GM18951 (cell line): Measurements from ENCODE around the gene SSNA1.

Source experiments
- POLR2A ChIP-seq: IDR thresholded peaks from 4 replicates; pipeline ENCODE4 v1.6.1; 2011; ENCODE audit warnings: mild to moderate bottlenecking; ENCODE audit not compliant: insufficient read length, insufficient read depth; ENCODE audit errors: extremely low read depth
- in situ Hi-C: fragments of 300-500 bp; cut with MboI; formaldehyde crosslinking; loops from one replicate; pipeline ENCODE4 v1.12.0; 2022; ENCODE audit warnings: low sequenced_read_pairs, mixed read lengths, inconsistent platforms; ENCODE audit not compliant: unreplicated experiment

SSNA1 gene

DNA sequence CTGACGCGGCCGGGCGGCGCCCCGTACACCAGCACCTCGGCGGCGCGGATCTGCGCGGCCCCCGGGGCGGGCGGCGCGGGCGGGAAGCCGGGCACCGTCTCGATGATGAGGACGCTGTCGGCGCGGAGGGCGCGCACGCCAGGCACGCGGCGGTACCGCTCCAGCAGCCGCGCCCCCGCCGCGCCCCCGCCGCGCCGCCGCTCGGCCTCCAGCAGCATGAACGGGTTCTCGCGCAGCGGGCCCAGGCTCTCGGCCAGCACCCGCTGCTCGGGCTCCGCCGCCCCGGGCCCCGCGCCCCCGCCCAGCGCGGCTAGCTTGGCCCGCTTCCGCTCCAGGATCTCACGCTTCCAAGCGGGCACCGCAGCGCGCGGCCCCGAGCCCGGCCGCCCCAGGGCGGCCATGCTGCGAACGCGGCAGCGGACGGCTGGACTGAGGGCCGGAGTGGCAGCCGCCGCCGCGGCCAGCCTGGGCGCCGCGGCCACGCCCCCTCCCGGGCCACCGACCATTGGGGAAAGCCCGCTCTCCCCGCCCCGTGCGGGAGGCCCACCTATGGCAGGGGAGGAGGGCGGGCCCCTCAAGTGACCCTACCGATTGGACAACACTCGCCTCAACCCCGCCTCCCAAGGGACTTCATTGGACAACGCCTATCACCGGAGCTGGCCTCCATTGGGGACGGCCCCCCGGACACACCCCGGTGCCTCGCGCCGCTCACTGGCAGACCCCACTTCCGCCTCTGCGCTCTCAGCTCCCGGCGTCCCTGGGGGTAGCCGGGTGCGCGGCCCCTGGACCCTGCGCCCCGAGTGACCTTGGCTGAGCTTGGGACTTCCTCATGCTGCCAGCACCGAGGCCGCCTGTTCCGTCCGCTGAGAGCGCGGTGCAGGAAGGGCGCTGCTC, 12.1 kb downstream of the SSNA1 start, which contains the start of gene TPRN:
TPRN (minus strand) TSS at position 431 of the 894 bp plus-strand sequence; CDS start at position 401, 30 bp downstream.
- TF ChIP-seq POLR2A, result peak; percentile 97
- in situ Hi-C loops, result no loop called here

- TF ChIP-seq POLR2A, result no peak
- in situ Hi-C loops, result no loop called here
Measured at GRCh38 chr9:137201205-137201868, 12.9 kb downstream of the SSNA1 start.

GRCh38 chr9:137202966-137203365, 14.5 kb downstream of the SSNA1 start:
- in situ Hi-C loops, result no loop called here
- no peak for TF ChIP-seq POLR2A

- in situ Hi-C loops, result no loop called here
- no peak for TF ChIP-seq POLR2A
Measured at GRCh38 chr9:137204731-137205125, 16.3 kb downstream of the SSNA1 start.

- peak; percentile 93 for TF ChIP-seq POLR2A
- in situ Hi-C loops, result no loop called here
Measured at GRCh38 chr9:137205126-137206069, 16.9 kb downstream of the SSNA1 start, which contains the start of the genes NDOR1 and TMEM203. NDOR1 (plus strand) TSS chr9:137205700; CDS start chr9:137205778, 78 bp downstream. TMEM203 (minus strand) TSS chr9:137205648; CDS start chr9:137205414, 234 bp downstream.

DNA sequence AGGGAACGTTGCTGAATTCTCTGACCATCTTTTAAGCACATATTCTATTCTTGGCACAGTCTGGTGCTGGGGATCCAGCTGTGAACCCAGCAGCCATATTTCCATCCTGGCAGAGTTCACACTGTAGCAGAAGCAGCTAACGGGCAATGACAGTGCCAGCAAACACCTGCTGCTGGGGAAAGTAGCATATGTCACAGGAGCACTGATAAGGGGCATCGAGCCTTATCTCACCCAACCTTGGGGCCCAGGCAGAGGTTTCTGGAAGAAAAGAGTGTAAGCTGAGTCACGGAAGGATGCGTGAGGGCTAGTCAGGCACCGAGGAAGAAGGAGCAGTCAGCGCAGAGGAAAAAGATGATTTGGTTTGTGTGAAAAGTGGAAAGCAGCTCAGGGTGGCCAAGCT, 18.1 kb downstream of the SSNA1 start:
- in situ Hi-C loops, result no loop called here
- TF ChIP-seq POLR2A, result no peak

DNA sequence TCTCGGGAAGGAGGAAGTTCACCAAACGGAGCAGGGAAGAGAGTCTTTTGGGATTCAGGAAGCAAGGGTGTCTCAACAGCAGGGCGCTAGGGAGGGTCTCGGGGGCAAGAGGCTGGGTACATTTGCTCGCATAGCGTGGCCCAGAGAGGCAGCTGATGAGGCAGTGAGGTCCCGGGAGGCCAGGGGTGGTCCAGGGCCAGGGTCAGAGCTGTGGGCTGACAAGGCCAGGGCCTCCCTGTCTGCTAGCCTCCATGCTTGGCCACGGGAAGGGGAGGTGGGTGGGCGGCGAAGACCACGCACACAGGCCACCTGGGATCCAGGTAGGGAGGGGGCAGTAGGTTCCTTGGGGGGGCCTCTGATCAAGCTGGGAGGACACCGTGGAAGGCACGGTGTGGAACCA, 23.1 kb downstream of the SSNA1 start:
- in situ Hi-C loops, result no loop called here

DNA sequence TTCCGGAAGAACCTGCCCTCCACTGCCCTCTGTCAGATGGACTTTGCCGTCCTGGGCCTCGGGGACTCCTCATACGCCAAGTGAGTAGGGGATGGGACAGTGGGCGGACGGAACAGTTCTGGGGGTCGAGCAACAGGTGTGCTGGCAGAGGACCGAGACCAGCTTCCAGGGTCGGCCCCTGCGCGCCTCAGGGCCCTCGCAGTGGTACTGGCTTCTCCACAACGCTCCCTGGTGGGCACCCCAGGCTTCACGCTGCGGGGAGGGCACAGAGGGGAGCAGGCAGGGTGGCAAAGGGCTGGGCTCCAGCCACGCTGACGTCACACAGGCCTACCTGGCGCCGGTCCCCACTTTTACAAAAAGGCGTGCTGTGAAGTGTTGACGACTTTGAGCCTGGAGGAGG, 24.0 kb downstream of the SSNA1 start:
- TF ChIP-seq POLR2A, result no peak
- in situ Hi-C loops, result no loop called here

More for the DNA sequence above, 23.1 kb downstream of the SSNA1 start:
- no peak for TF ChIP-seq POLR2A

DNA sequence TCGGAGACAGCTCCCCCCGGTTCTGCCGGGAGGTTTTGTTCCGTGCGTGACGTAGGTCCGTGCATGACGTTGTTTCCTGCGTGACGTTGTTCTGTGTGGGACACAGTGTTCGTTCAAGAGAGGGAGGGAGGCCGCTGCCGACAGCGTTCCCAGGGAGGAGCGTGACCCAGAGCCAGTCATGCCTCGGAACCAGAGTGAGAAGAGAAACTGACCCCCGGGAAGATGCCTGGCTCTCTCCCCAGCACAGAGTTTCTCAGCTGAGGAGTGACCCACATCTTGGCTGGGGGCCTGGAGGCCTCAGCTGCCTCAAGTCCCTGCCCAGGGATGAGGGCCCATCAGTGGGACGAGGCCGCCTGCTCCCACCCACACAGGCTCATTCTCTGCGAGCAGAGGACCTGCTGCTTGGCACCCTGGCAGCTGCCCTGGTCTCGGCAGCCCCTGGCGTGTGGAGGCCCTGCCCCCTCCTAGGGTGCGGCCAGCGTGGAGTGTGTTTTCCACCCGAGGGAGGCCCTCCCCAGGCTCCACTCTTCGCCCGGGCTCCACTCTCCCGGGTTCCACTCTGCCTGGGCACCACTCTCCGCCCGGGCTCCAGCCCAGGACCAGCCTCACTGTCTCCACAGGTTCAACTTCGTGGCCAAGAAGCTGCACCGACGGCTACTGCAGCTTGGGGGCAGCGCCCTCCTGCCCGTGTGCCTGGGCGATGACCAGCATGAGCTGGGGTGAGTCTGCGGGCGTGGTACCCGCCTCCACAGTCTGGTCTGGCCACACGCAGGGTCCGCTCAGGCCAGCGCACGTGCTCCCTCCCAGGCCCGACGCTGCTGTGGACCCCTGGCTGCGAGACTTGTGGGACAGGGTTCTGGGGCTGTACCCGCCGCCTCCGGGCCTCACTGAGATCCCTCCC, 24.9 kb downstream of the SSNA1 start:
- TF ChIP-seq POLR2A, result no peak
- in situ Hi-C loops, result no loop called here

DNA sequence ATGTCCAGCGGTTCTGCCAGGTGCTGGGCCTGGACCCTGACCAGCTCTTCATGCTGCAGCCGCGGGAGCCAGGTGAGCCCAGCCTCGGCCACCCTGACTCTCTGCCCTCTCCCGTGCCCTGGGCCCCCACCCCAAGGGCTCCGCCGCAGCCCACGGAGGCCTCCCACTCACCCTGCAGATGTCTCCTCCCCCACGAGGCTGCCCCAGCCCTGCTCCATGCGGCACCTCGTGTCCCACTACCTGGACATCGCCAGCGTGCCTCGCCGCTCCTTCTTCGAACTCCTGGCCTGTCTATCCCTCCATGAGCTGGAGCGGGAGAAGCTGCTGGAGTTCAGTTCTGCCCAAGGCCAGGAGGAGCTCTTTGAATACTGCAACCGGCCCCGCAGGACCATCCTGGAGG, 26.1 kb downstream of the SSNA1 start:
- in situ Hi-C loops, result no loop called here

GRCh38 chr9:137215196-137215986, 26.9 kb downstream of the SSNA1 start:
- no peak for TF ChIP-seq POLR2A
- in situ Hi-C loops, result no loop called here

More for the DNA sequence above, 26.1 kb downstream of the SSNA1 start:
- TF ChIP-seq POLR2A, result no peak
